Prostate gland (tissue), 2 donors: ENCODE data around the gene AUTS2. TPM values are rescaled to one million over a fixed set of nuclear protein-coding genes. Genes with fewer than 3 reads are reported as not detected.

Experiments used
- DNase-seq: peaks from one replicate; pipeline ENCODE4 v3.0.0-alpha.2; 2019; ENCODE audit warnings: low spot score
- H3K27ac ChIP-seq, 2 donors: fragments of 200-600 bp; sonication (generic); 2 replicates each; pipeline ENCODE4 v1.5.1; 2017 to 2019
- H3K27me3 ChIP-seq: fragments of 200-600 bp; sonication (generic); replicated peaks from 2 replicates; pipeline ENCODE4 v1.5.1; 2019; ENCODE audit not compliant: insufficient read depth
- H3K36me3 ChIP-seq, 2 donors: fragments of 200-600 bp; sonication (generic); 1 replicate in 1 of 2; 2 replicates in 1 of 2; pipeline versions ENCODE4 v1.5.1 to v1.8.1; 2017 to 2019
- H3K4me1 ChIP-seq: fragments of 200-600 bp; sonication (generic); replicated peaks from 2 replicates; pipeline ENCODE4 v1.5.1; 2019
- H3K4me3 ChIP-seq, 2 donors: fragments of 200-600 bp; sonication (generic); 2 replicates each; pipeline ENCODE4 v1.5.1; 2017 to 2019
- H3K9me3 ChIP-seq: fragments of 200-600 bp; sonication (generic); 2 replicates; pipeline ENCODE4 v1.5.1; 2017
- POLR2A ChIP-seq: fragments of 450-650 bp; IDR thresholded peaks from one replicate; pipeline ENCODE4 v1.6.1; 2016; ENCODE audit warnings: antibody characterized with exemption, mild to moderate bottlenecking
- POLR2AphosphoS5 ChIP-seq: sonication (generic); formaldehyde crosslinking; IDR thresholded peaks from one replicate; pipeline ENCODE4 v1.6.1; 2017; ENCODE audit warnings: antibody characterized with exemption
- WGBS: methylation state at CpG from one replicate; pipeline ENCODE4 v1.1.5; 2018; 5-methylcytosine and 5-hydroxymethylcytosine counted together
- intact Hi-C: fragments of 100-400 bp; cut with DNase I; formaldehyde crosslinking; loops from one replicate; pipeline ENCODE4 v1.14.2; 2022
- total RNA-seq, 2 donors: library from RNA; depleted of rRNA; stranded (reverse); fragments of >200 nt; gene quantifications; one replicate each; pipeline ENCODE4 v1.1.0, GENCODE V29; 2016
- TF ChIP-seq, protein P1 (sequence below), 4 experiments: fragments of 200-600 bp in 2 of 4; fragments of 450-650 bp in 2 of 4; sonication (generic) in 2 of 4; IDR thresholded peaks; 1 replicate in 3 of 4; 2 replicates in 1 of 4; pipeline ENCODE4 v1.5.1; 2016 to 2019; ENCODE audit warnings: antibody characterized with exemption in 4 of 4, mild to moderate bottlenecking in 2 of 4, moderate library complexity in 2 of 4

AUTS2 gene
- total RNA-seq, 2 donors from 2014 or later, result 25.0 to 55.2 TPM

DNA sequence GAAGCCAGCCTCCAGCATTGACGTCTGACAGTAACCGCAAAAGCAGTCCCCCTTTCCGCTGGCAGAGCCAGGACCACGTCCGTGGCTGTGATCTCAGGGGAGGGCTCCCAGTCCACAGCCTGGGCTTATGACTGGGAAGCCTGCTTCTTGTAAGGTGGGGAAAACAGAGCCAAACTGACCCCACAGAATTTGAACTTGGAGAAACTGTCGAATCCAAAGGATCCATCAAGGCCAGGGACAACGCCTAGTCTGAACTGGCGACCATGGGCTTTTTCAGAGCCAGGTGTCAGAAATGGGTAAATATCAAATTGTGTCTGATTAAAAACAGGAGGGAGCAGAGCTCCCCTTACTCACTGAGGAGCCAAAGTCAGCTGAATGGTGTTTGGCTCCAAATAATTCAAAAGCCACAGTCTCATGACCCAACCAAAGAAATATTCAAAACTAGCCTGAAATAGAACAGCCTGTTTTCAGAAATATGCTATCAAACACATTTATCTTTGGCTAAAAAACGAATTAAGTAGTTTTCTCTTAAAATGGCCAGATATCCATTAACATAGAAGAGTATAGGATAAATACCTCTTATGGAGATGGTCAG is 782.2 kb downstream of the AUTS2 start:
- H3K36me3 ChIP-seq, result no peaks in the 10 kb centered on the region
- DNase-seq, result no peak
- intact Hi-C loops, result no loop called here
- TF ChIP-seq POLR2AphosphoS5 (no peak), POLR2A (no peak)
- TF ChIP-seq, protein P1, sequence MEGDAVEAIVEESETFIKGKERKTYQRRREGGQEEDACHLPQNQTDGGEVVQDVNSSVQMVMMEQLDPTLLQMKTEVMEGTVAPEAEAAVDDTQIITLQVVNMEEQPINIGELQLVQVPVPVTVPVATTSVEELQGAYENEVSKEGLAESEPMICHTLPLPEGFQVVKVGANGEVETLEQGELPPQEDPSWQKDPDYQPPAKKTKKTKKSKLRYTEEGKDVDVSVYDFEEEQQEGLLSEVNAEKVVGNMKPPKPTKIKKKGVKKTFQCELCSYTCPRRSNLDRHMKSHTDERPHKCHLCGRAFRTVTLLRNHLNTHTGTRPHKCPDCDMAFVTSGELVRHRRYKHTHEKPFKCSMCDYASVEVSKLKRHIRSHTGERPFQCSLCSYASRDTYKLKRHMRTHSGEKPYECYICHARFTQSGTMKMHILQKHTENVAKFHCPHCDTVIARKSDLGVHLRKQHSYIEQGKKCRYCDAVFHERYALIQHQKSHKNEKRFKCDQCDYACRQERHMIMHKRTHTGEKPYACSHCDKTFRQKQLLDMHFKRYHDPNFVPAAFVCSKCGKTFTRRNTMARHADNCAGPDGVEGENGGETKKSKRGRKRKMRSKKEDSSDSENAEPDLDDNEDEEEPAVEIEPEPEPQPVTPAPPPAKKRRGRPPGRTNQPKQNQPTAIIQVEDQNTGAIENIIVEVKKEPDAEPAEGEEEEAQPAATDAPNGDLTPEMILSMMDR (IDR thresholded peaks at IDR 0.05), result no peak
- no peak overlapping the region for H3K4me3 ChIP-seq
- H3K27ac ChIP-seq, result no peak overlapping the region
- H3K27me3 ChIP-seq, result no peaks in the 10 kb centered on the region
- no peaks in the 10 kb centered on the region for H3K4me1 ChIP-seq
- H3K9me3 ChIP-seq, result no peaks in the 10 kb centered on the region
- 74% methylated on average over 9 of the region's 9 CpGs for WGBS

DNA sequence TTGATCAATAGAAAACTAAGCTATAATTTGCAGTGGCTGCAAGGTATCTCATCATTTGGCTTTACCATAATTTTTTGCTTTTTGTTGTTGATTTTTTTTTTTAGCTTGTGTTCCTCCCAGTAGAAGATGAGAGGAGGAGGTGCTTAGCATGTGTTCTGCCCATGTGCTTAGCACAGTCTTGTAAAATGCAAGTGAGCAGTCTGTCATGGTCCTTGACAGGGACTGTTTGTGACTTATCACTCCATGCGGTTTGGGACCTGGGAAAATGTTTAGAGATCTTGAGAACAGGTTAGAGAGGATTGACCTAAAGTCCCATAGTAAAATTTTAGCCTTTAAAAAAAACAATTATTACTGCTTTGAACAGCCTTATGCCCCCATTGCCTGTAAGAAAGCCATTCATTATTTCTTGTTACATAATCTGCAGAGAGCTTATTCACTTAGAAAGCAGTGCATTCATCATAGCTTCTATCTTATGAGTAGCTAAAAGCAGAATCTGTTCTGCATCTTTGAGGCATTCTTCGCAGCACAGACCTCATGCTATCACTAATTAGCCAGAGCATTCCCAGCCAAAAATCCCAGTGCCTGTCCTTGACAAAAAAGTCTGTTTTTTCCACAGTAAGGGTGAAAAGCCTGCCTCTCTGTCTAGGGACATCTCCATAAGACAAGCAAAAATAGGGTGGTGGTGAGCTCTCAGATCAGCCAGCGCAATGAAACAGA is 784.9 kb downstream of the AUTS2 start:
- Histone ChIP-seq H3K4me1 (no peaks in the 10 kb centered on the region), H3K36me3 (no peaks in the 10 kb centered on the region), H3K4me3 (no peak overlapping the region), H3K9me3 (no peaks in the 10 kb centered on the region), H3K27ac (no peak overlapping the region), H3K27me3 (no peaks in the 10 kb centered on the region)
- intact Hi-C loops, result no loop called here
- WGBS, result 63% methylated on average over 3 of the region's 3 CpGs
- TF ChIP-seq, protein P1 (IDR thresholded peaks at IDR 0.05), result no peak
- TF ChIP-seq POLR2A (no peak), POLR2AphosphoS5 (peak; percentile 27)
- DNase-seq, result no peak

DNA sequence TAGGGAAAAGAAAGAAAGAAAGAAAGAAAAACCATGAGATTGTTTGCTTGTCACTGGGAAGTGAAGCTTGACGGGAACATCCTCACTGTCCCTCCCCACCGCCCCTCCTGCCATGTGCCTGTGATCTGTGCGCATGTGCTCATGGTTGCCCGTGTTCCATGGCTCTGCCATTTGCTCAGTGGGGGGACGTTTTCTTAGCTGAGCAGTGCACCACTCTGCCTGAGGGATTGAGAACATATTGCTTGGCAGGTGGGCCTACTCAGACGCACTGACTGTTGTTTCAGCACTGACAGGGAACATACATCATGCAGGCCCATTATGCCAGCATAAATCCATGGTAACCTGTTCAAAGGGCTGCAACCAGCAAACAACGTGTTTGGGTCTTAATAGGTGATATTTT is 785.7 kb downstream of the AUTS2 start:
- intact Hi-C loops, result no loop called here
- no peaks in the 10 kb centered on the region for H3K4me1 ChIP-seq
- H3K9me3 ChIP-seq, result no peaks in the 10 kb centered on the region
- no peaks in the 10 kb centered on the region for H3K27me3 ChIP-seq
- WGBS, result 90% methylated on average over 7 of the region's 7 CpGs
- no peaks in the 10 kb centered on the region for H3K36me3 ChIP-seq
- no peak for DNase-seq
- TF ChIP-seq, protein P1 (IDR thresholded peaks at IDR 0.05), result no peak
- no peak for TF ChIP-seq POLR2AphosphoS5
- no peak for TF ChIP-seq POLR2A
- H3K27ac ChIP-seq, result no peak overlapping the region
- H3K4me3 ChIP-seq, result no peak overlapping the region

DNA sequence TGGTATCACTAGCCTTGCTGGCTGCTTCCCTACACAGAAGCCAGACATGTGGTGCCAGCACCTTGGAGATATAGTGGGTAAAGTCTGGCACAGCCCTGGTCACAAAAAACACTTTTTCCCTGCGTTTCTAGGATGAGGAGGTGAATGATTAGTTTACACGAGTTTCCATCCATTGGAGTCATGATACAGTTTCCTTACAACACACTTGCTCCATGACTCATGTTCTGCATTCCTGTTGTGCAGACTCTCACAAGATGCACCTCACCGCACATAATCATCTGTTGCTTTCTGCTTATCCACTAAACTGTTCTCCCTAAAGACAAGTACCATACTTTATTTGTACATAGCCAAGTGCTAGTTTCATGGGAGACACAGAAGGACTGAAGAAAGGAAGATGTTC is 786.6 kb downstream of the AUTS2 start:
- Histone ChIP-seq H3K36me3 (no peaks in the 10 kb centered on the region), H3K4me3 (no peak overlapping the region), H3K27ac (no peak overlapping the region), H3K4me1 (no peaks in the 10 kb centered on the region), H3K27me3 (no peaks in the 10 kb centered on the region), H3K9me3 (no peaks in the 10 kb centered on the region)
- intact Hi-C loops, result no loop called here
- WGBS, result 92% methylated on average over 3 of the region's 3 CpGs
- no peak for DNase-seq
- TF ChIP-seq POLR2A (no peak), POLR2AphosphoS5 (no peak)
- TF ChIP-seq, protein P1 (IDR thresholded peaks at IDR 0.05), result no peak

DNA sequence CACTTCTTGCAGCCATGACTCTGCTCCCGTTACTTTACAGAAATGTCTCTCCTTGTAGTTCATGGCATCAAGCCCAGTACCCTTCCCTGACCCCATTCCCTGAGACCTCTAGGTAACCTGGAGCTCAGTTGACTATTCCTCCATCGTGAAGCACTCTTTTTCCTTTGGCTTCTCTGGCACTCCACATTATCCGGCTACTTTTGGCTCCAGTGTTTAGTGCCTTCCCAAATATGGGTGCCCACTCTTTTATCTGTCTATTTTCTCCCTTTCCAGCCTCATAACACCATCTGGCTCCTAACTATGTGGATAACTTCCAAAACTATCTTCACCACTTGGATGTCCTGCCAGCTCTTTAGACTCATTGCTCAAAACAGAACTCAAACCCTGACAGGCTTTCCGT is 788.9 kb downstream of the AUTS2 start:
- H3K27me3 ChIP-seq, result no peaks in the 10 kb centered on the region
- H3K9me3 ChIP-seq, result no peaks in the 10 kb centered on the region
- no peak overlapping the region for H3K27ac ChIP-seq
- H3K4me1 ChIP-seq, result no peaks in the 10 kb centered on the region
- WGBS, result 54% methylated on average over 4 of the region's 4 CpGs
- H3K4me3 ChIP-seq, result no peak overlapping the region
- no peak for TF ChIP-seq POLR2AphosphoS5
- TF ChIP-seq, protein P1 (IDR thresholded peaks at IDR 0.05), result no peak
- TF ChIP-seq POLR2A, result no peak
- no peaks in the 10 kb centered on the region for H3K36me3 ChIP-seq
- no peak for DNase-seq
- intact Hi-C loops, result no loop called here
